ENCODE results near the gene GLS. TPM values are rescaled to one million over a fixed set of nuclear protein-coding genes. Genes with fewer than 3 reads are reported as not detected.

GLS gene
- total RNA-seq (100 to 1,000 TPM; 145 to 318 TPM), polyA plus RNA-seq (10 to 100 TPM; 31.1 to 62.7 TPM)
- long read RNA-seq, donor 1, full-length matches to known transcripts = 8 of 70 reads
- long read RNA-seq, donor 1, partial matches to known transcripts = 62 of 70 reads
- long read RNA-seq, donor 1, other reads (novel, unspliced or antisense) = 0 of 70 reads
- long read RNA-seq, donor 2, full-length matches to known transcripts = 2 of 2 reads
- long read RNA-seq, donor 2, partial matches to known transcripts = 0 of 2 reads
- long read RNA-seq, donor 2, other reads (novel, unspliced or antisense) = 0 of 2 reads
- long read RNA-seq, donor 3, full-length matches to known transcripts = 6 of 6 reads
- long read RNA-seq, donor 3, partial matches to known transcripts = 0 of 6 reads
- long read RNA-seq, donor 3, other reads (novel, unspliced or antisense) = 0 of 6 reads
- long read RNA-seq, donor 4, partial matches to known transcripts = 0 of 1 reads
- long read RNA-seq, donor 4, other reads (novel, unspliced or antisense) = 0 of 1 reads
- long read RNA-seq, donor 5, full-length matches to known transcripts = 9 of 100 reads
- long read RNA-seq, donor 5, partial matches to known transcripts = 86 of 100 reads
- long read RNA-seq, donor 5, other reads (novel, unspliced or antisense) = 5 of 100 reads

GRCh38 chr2:190880378-190881083 is at the start of gene GLS:
GLS (plus strand) TSS chr2:190880821; CDS start chr2:190881085, 264 bp downstream.
- H3K9me3 ChIP-seq (ENCODE audit: control insufficient read depth in 4 of 4, insufficient read depth in 3 of 4, low read length in 3 of 4) = no peaks in the 10 kb centered on the region
- peak within 1 kb of the TSS; percentile 95 to 97 for H3K27ac ChIP-seq (ENCODE audit: low read depth in 1 of 2, low read length in 1 of 2)
- peak within 1 kb of the TSS; percentile 79 to 97 for H3K9ac ChIP-seq (ENCODE audit: insufficient read depth in 1 of 2, low read length in 2 of 2)
- TF ChIP-seq CTCF (IDR thresholded peaks at IDR 0.05; ENCODE audit: control extremely low read depth, extremely low read depth) = no peak
- H3K4me3 ChIP-seq = peak within 1 kb of the TSS; percentile 98
- 0 to 1% methylated on average over 44 to 56 of the region's 56 CpGs for WGBS, 2 donors
- no peaks in the 10 kb centered on the region for H3K36me3 ChIP-seq (ENCODE audit: control insufficient read depth in 4 of 4, insufficient read depth in 4 of 4, low read length in 4 of 4)
- ATAC-seq (ENCODE audit: insufficient read depth, low FRiP score) (peak; percentile 91), DNase-seq (peak; percentile 98 to 99 (median 99))
- H3K27me3 ChIP-seq (ENCODE audit: control insufficient read depth in 3 of 3, insufficient read depth in 3 of 3, low read length in 2 of 3) = no peaks in the 10 kb centered on the region
- H3K4me1 ChIP-seq (ENCODE audit: control insufficient read depth in 5 of 5, insufficient read depth in 5 of 5, low read length in 5 of 5) = peaks cover 0 to 37% (median 5%) of the 10 kb centered on the region in 5 donors

GRCh38 chr2:190831941-190832340 is 48.7 kb upstream of the GLS start:
- no peak for ATAC-seq (ENCODE audit: insufficient read depth, low FRiP score)
- H3K9ac ChIP-seq (ENCODE audit: insufficient read depth in 1 of 2, low read length in 2 of 2) = no peak overlapping the region
- H3K4me1 ChIP-seq (ENCODE audit: control insufficient read depth in 5 of 5, insufficient read depth in 5 of 5, low read length in 5 of 5) = no peaks in the 10 kb centered on the region
- 76 to 83% methylated on average over 3 of the region's 3 CpGs for WGBS, 2 donors
- peaks cover 0 to 2% (median 0%) of the 10 kb centered on the region in 3 donors for H3K27me3 ChIP-seq (ENCODE audit: control insufficient read depth in 3 of 3, insufficient read depth in 3 of 3, low read length in 2 of 3)
- no peaks in the 10 kb centered on the region for H3K9me3 ChIP-seq (ENCODE audit: control insufficient read depth in 4 of 4, insufficient read depth in 3 of 4, low read length in 3 of 4)
- H3K27ac ChIP-seq (ENCODE audit: low read depth in 1 of 2, low read length in 1 of 2) = no peak overlapping the region
- no peaks in the 10 kb centered on the region for H3K36me3 ChIP-seq (ENCODE audit: control insufficient read depth in 4 of 4, insufficient read depth in 4 of 4, low read length in 4 of 4)
- DNase-seq = no peak
- TF ChIP-seq CTCF (IDR thresholded peaks at IDR 0.05; ENCODE audit: control extremely low read depth, extremely low read depth) = no peak
- H3K4me3 ChIP-seq = no peak overlapping the region

- 54 to 75% methylated on average over 1 of the region's 1 CpG for WGBS, 2 donors
- Histone ChIP-seq H3K4me1 (ENCODE audit: control insufficient read depth in 5 of 5, insufficient read depth in 5 of 5, low read length in 5 of 5) (peaks cover 0 to 4% (median 0%) of the 10 kb centered on the region in 5 donors), H3K27me3 (ENCODE audit: control insufficient read depth in 3 of 3, insufficient read depth in 3 of 3, low read length in 2 of 3) (peaks cover 0 to 2% (median 0%) of the 10 kb centered on the region in 3 donors), H3K27ac (ENCODE audit: low read depth in 1 of 2, low read length in 1 of 2) (no peak overlapping the region), H3K9me3 (ENCODE audit: control insufficient read depth in 4 of 4, insufficient read depth in 3 of 4, low read length in 3 of 4) (no peaks in the 10 kb centered on the region), H3K9ac (ENCODE audit: insufficient read depth in 1 of 2, low read length in 2 of 2) (no peak overlapping the region), H3K36me3 (ENCODE audit: control insufficient read depth in 4 of 4, insufficient read depth in 4 of 4, low read length in 4 of 4) (no peaks in the 10 kb centered on the region), H3K4me3 (no peak overlapping the region)
- no peak for TF ChIP-seq CTCF (IDR thresholded peaks at IDR 0.05; ENCODE audit: control extremely low read depth, extremely low read depth)
- DNase-seq = no peak
- ATAC-seq (ENCODE audit: insufficient read depth, low FRiP score) = no peak
Observed at GRCh38 chr2:190834890-190835208, 45.8 kb upstream of the GLS start.

Data from lung (tissue), 16 donors.